ENCODE data around the gene DCTN5.
A peak's percentile ranks its signal among the peaks of the same experiment; 100 is the strongest.

The DCTN5 gene

GRCh38 chr16:23663918-23664317 lies 22.7 kb downstream of the DCTN5 start:
- no peak for DNase-seq (ENCODE audit: low read depth)

- DNase-seq (ENCODE audit: low read depth), result no peak
Observed at GRCh38 chr16:23666571-23667354, 25.5 kb downstream of the DCTN5 start.

GRCh38 chr16:23667355-23667659 lies 26.0 kb downstream of the DCTN5 start:
- no peak for DNase-seq (ENCODE audit: low read depth)

- DNase-seq (ENCODE audit: low read depth), result no peak
Observed at GRCh38 chr16:23668225-23668624, 27.0 kb downstream of the DCTN5 start.

GRCh38 chr16:23668873-23669272 lies 27.6 kb downstream of the DCTN5 start:
- no peak for DNase-seq (ENCODE audit: low read depth)

GRCh38 chr16:23670137-23670776 lies 29.0 kb downstream of the DCTN5 start:
- peak; percentile 86 for DNase-seq (ENCODE audit: low read depth)

- no peak for DNase-seq (ENCODE audit: low read depth)
Observed at GRCh38 chr16:23673971-23674614, 32.8 kb downstream of the DCTN5 start.

GRCh38 chr16:23676924-23677480 lies 35.7 kb downstream of the DCTN5 start:
- DNase-seq (ENCODE audit: low read depth), result no peak

GRCh38 chr16:23678430-23679273 lies 37.4 kb downstream of the DCTN5 start, which contains the start of gene PLK1:
Gene PLK1 (plus strand): TSS chr16:23678889. CDS start chr16:23678933, 44 bp downstream.
- peak; percentile 85 for DNase-seq (ENCODE audit: low read depth)

GRCh38 chr16:23679274-23679985 lies 38.2 kb downstream of the DCTN5 start:
- peak; percentile 50 for DNase-seq (ENCODE audit: low read depth)

GRCh38 chr16:23679986-23680336 lies 38.7 kb downstream of the DCTN5 start:
- DNase-seq (ENCODE audit: low read depth), result no peak

GRCh38 chr16:23682181-23682580 lies 40.9 kb downstream of the DCTN5 start:
- peak; percentile 23 for DNase-seq (ENCODE audit: low read depth)

GRCh38 chr16:23683487-23683886 lies 42.2 kb downstream of the DCTN5 start:
- DNase-seq (ENCODE audit: low read depth), result no peak

GRCh38 chr16:23687034-23687808 lies 46.0 kb downstream of the DCTN5 start:
- DNase-seq (ENCODE audit: low read depth), result no peak

GRCh38 chr16:23689442-23690187 lies 48.3 kb downstream of the DCTN5 start:
- DNase-seq (ENCODE audit: low read depth), result no peak

GRCh38 chr16:23690771-23691482 lies 49.7 kb downstream of the DCTN5 start:
- DNase-seq (ENCODE audit: low read depth), result no peak

- DNase-seq (ENCODE audit: low read depth), result peak; percentile 60
Observed at GRCh38 chr16:23691483-23692189, 50.4 kb downstream of the DCTN5 start.

- no peak for DNase-seq (ENCODE audit: low read depth)
Observed at GRCh38 chr16:23692190-23692837, 51.0 kb downstream of the DCTN5 start.

Measured in EH (cell line).